MCF 10A (cell line): ENCODE data around the gene BSPRY. TPM values are rescaled to one million over a fixed set of nuclear protein-coding genes. Genes with fewer than 3 reads are reported as not detected.

ENCODE experiments used
- BruUV-seq: library from RNA; stranded (reverse); fragments of 400-500 nt; replicated peaks from 2 replicates; lab custom pipeline; 2021; lab: Mats Ljungman, UMichigan
- CTCF ChIA-PET: fragments of 300-600 bp; sonication (Branson Sonifier 250); formaldehyde crosslinking; extraction: SDS; loops from one replicate; lab custom pipeline; 2021; ENCODE audit warnings: antibody characterized with exemption, inconsistent platforms; lab: Yijun Ruan, JAX
- POLR2A ChIA-PET: fragments of 300-600, 350-650 bp; sonication (Branson Sonifier 250); formaldehyde crosslinking; extraction: SDS; loops from one replicate; lab custom pipeline; 2020; ENCODE audit warnings: antibody characterized with exemption, inconsistent platforms; lab: Yijun Ruan, JAX
- DNase-seq: peaks from one replicate; pipeline ENCODE4 v3.0.0-alpha.2; 2018; ENCODE audit not compliant: unreplicated experiment
- H3K27ac Mint-ChIP-seq: one replicate; pipeline ENCODE4 v1.8.0; 2022; ENCODE audit warnings: mild to moderate bottlenecking, low read depth, mixed read lengths; ENCODE audit not compliant: unreplicated experiment
- H3K27me3 Mint-ChIP-seq: one replicate; pipeline ENCODE4 v1.8.0; 2022; ENCODE audit warnings: mixed read lengths; ENCODE audit not compliant: insufficient read depth, unreplicated experiment
- H3K36me3 Mint-ChIP-seq: one replicate; pipeline ENCODE4 v1.8.0; 2022; ENCODE audit warnings: mild to moderate bottlenecking, moderate library complexity, mixed read lengths; ENCODE audit not compliant: insufficient read depth, unreplicated experiment
- H3K4me1 Mint-ChIP-seq: one replicate; pipeline ENCODE4 v1.8.0; 2022; ENCODE audit warnings: mixed read lengths; ENCODE audit not compliant: insufficient read depth, unreplicated experiment
- H3K4me3 Mint-ChIP-seq: one replicate; pipeline ENCODE4 v1.8.0; 2022; ENCODE audit warnings: mild to moderate bottlenecking, moderate library complexity, mixed read lengths; ENCODE audit not compliant: unreplicated experiment
- H3K9me3 Mint-ChIP-seq: one replicate; pipeline ENCODE4 v1.8.0; 2022; ENCODE audit warnings: mixed read lengths; ENCODE audit not compliant: unreplicated experiment
- intact Hi-C: fragments of 100-400 bp; cut with micrococcal nuclease; formaldehyde crosslinking; loops from 2 replicates; pipeline ENCODE4 v1.14.1; 2022
- total RNA-seq: library from RNA; stranded (reverse); gene quantifications from 2 replicates; pipeline ENCODE4 v1.2.3, GENCODE V29; 2022
- TF ChIP-seq, protein P1 (sequence below): fragments of 200-600 bp; IDR thresholded peaks from one replicate; pipeline ENCODE4 v1.8.0; 2022; ENCODE audit warnings: antibody characterized with exemption, mild to moderate bottlenecking; ENCODE audit not compliant: unreplicated experiment

The BSPRY gene
- total RNA-seq, 1 experiment from 2014 or later: 0.21 TPM

DNA sequence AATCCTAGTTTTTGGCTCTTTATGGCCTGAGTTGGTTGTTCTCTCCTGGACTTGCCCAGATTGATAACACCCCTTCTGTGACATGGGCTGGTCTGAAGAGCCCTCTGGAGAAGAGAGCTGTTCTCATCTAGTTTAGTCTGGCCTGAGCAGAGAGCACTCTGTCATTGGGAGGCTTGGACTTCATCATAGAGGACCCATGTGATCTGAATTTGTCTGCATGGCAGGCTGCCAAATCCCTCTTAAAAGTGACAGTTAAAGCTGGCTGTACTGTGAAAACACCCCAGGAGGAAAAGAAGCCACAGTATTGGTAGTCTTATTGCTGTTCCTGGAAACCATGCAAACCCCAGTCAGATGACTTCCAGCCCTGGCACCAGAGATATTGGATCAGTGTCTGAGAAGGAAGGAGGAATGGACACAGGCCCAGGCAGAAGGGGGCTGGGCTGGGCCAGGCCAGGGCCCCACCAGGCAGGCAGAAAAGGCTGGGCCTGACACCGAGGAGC lies 5.6 kb upstream of the BSPRY start:
- CTCF ChIA-PET: interaction anchor here (1.2 kb wide), 1 partner anchor 22 kb away, joined by 3 read pairs; no protein-coding TSS in a partner anchor
- TF ChIP-seq, protein P1, sequence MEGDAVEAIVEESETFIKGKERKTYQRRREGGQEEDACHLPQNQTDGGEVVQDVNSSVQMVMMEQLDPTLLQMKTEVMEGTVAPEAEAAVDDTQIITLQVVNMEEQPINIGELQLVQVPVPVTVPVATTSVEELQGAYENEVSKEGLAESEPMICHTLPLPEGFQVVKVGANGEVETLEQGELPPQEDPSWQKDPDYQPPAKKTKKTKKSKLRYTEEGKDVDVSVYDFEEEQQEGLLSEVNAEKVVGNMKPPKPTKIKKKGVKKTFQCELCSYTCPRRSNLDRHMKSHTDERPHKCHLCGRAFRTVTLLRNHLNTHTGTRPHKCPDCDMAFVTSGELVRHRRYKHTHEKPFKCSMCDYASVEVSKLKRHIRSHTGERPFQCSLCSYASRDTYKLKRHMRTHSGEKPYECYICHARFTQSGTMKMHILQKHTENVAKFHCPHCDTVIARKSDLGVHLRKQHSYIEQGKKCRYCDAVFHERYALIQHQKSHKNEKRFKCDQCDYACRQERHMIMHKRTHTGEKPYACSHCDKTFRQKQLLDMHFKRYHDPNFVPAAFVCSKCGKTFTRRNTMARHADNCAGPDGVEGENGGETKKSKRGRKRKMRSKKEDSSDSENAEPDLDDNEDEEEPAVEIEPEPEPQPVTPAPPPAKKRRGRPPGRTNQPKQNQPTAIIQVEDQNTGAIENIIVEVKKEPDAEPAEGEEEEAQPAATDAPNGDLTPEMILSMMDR: no peak
- POLR2A ChIA-PET: no interaction called here
- BruUV-seq: no TSS peak
- no peak for DNase-seq
- intact Hi-C loops: no loop called here
- H3K4me3 Mint-ChIP-seq: no peak overlapping the region
- no peaks in the 10 kb centered on the region for H3K9me3 Mint-ChIP-seq
- H3K36me3 Mint-ChIP-seq: no peaks in the 10 kb centered on the region
- peaks cover 20% of the 10 kb centered on the region for H3K4me1 Mint-ChIP-seq
- H3K27ac Mint-ChIP-seq: no peak overlapping the region
- no peaks in the 10 kb centered on the region for H3K27me3 Mint-ChIP-seq

DNA sequence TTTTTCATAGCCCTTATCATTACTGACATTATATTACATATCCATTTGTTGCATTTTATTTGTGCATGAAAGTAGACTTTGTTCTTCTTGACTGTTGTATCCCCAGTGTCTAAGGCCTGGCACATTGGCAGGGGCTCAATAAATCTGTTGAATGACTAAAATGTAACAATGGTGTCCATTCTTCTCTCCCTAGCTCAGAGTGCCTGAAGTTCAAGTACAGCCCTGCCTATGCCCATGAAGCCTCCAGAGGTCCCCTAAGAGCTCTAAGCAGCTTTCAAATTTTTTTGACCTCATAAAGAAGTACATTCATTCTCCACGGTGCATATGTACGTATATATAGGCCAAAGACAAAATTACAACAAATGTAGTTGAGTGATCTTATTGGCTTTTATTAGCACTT lies 4.2 kb upstream of the BSPRY start:
- Mint-ChIP-seq H3K4me3 (no peak overlapping the region), H3K4me1 (peaks cover 13% of the 10 kb centered on the region), H3K27me3 (peaks cover 5% of the 10 kb centered on the region), H3K27ac (no peak overlapping the region), H3K36me3 (no peaks in the 10 kb centered on the region), H3K9me3 (no peaks in the 10 kb centered on the region)
- ChIA-PET CTCF (interaction anchor here (1.0 to 1.2 kb wide), 2 partner anchors 12 to 13 kb away, joined by 3 read pairs; no protein-coding TSS in a partner anchor), POLR2A (no interaction called here)
- TF ChIP-seq, protein P1: no peak
- no TSS peak for BruUV-seq
- intact Hi-C loops: no loop called here
- DNase-seq: no peak

GRCh38 chr9:113345671-113346070 lies 3.7 kb upstream of the BSPRY start:
- no peaks in the 10 kb centered on the region for H3K9me3 Mint-ChIP-seq
- CTCF ChIA-PET: interaction anchor here (1.2 kb wide), 1 partner anchor 12 kb away, joined by 3 read pairs; no protein-coding TSS in a partner anchor
- no peak overlapping the region for H3K4me3 Mint-ChIP-seq
- TF ChIP-seq, protein P1: no peak
- H3K27ac Mint-ChIP-seq: no peak overlapping the region
- POLR2A ChIA-PET: no interaction called here
- intact Hi-C loops: no loop called here
- BruUV-seq: no TSS peak
- DNase-seq: no peak
- peaks cover 8% of the 10 kb centered on the region for H3K4me1 Mint-ChIP-seq
- peaks cover 10% of the 10 kb centered on the region for H3K27me3 Mint-ChIP-seq
- H3K36me3 Mint-ChIP-seq: no peaks in the 10 kb centered on the region

DNA sequence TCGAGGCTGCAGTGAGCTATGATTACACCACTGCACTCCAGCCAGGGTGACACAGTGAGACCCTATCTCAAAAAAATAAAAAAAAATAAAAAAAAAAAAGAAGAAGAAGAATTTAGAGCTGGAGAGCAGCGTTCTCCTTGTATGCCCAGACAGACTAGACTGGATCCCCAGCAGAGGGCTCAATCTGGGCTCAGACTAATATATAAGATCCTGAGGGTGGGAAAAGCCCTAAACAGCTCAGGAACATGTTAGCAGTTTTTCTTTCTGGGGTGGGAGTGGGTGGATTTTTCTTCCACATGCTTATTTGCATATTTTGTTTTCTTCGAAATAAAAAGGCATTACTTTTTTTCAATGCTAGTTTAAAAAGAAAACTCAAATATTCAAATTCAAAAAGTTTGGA lies 904 bp upstream of the BSPRY start:
- no peak overlapping the region for H3K27ac Mint-ChIP-seq

More for the DNA sequence above, 904 bp upstream of the BSPRY start:
- ChIA-PET POLR2A (interaction anchor here (1.1 to 1.6 kb wide), 4 partner anchors 8 to 53 kb away, joined by 3 to 5 read pairs (median 5); partner anchors contain the start of genes ALAD, HDHD3 and WDR31), CTCF (interaction anchor here (0.8 to 2.0 kb wide), 3 partner anchors 8 to 308 kb away, joined by 3 to 9 read pairs (median 5); partner anchors contain the start of gene WDR31)
- H3K36me3 Mint-ChIP-seq: no peaks in the 10 kb centered on the region
- DNase-seq: no peak
- BruUV-seq: no TSS peak
- TF ChIP-seq, protein P1: no peak
- H3K9me3 Mint-ChIP-seq: no peaks in the 10 kb centered on the region
- no peak overlapping the region for H3K4me3 Mint-ChIP-seq
- intact Hi-C loops: no loop called here
- H3K27me3 Mint-ChIP-seq: peaks cover 22% of the 10 kb centered on the region
- no peaks in the 10 kb centered on the region for H3K4me1 Mint-ChIP-seq
